ENCODE measurements around the gene EWSR1. TPM values are rescaled to one million over a fixed set of nuclear protein-coding genes. Genes with fewer than 3 reads are reported as not detected.
A peak's percentile ranks its signal among the peaks of the same experiment; 100 is the strongest.

The EWSR1 gene
- total and polyA plus RNA-seq, 7 experiments from 2014 or later: 189 to 366 (median 263) TPM

- Mint-ChIP-seq H3K36me3 (peaks cover 0 to 3% (median 0%) of the 10 kb centered on the region in 5 donors), H3K4me1 (peaks cover 11 to 27% (median 21%) of the 10 kb centered on the region in 7 donors), H3K27ac (peak within 1 kb of the TSS in 1 of 9 donors; percentile 11), H3K9me3 (peaks cover 0 to 2% (median 0%) of the 10 kb centered on the region in 11 donors), H3K27me3 (peaks cover 28 to 52% (median 38%) of the 10 kb centered on the region in 5 donors), H3K4me3 (peak within 1 kb of the TSS; percentile 36 to 79 (median 58))
- intact Hi-C loops (cut with micrococcal nuclease): no loop called here
- H3K4me1 ChIP-seq (ENCODE audit: control insufficient read depth in 2 of 2, insufficient read depth in 2 of 2, low read length in 2 of 2): peaks cover 0 to 13% of the 10 kb centered on the region in 2 donors
- H3K27me3 ChIP-seq (ENCODE audit: control insufficient read depth in 2 of 2, insufficient read depth in 2 of 2, low read length in 2 of 2): peaks cover 0 to 27% of the 10 kb centered on the region in 2 donors
- H3K9me3 ChIP-seq (ENCODE audit: control insufficient read depth in 2 of 3, low read length in 3 of 3): no peaks in the 10 kb centered on the region
- ATAC-seq: no peak
- H3K36me3 ChIP-seq (ENCODE audit: control insufficient read depth in 2 of 3, insufficient read depth in 3 of 3, low read length in 3 of 3): no peaks in the 10 kb centered on the region
- ChIA-PET POLR2A (no interaction called here), CTCF (no interaction called here)
- H3K4me3 ChIP-seq (ENCODE audit: low read length): no peak within 1 kb of the TSS
- DNase-seq: no peak
- H3K27ac ChIP-seq (ENCODE audit: low read depth, low read length): no peak within 1 kb of the TSS
Observed at GRCh38 chr22:29315286-29316140, 47.4 kb downstream of the EWSR1 start, which contains the start of gene RASL10A. Gene RASL10A (minus strand): TSS chr22:29315697. CDS start chr22:29315246, 451 bp downstream.

GRCh38 chr22:29316141-29316828, 48.2 kb downstream of the EWSR1 start:
- peaks cover 11 to 27% (median 19%) of the 10 kb centered on the region in 7 donors for H3K4me1 Mint-ChIP-seq
- CTCF ChIA-PET: interaction anchor here (0.6 to 0.7 kb wide), 2 partner anchors 205 to 388 kb away, joined by 3 to 4 read pairs; no protein-coding TSS in a partner anchor

DNA sequence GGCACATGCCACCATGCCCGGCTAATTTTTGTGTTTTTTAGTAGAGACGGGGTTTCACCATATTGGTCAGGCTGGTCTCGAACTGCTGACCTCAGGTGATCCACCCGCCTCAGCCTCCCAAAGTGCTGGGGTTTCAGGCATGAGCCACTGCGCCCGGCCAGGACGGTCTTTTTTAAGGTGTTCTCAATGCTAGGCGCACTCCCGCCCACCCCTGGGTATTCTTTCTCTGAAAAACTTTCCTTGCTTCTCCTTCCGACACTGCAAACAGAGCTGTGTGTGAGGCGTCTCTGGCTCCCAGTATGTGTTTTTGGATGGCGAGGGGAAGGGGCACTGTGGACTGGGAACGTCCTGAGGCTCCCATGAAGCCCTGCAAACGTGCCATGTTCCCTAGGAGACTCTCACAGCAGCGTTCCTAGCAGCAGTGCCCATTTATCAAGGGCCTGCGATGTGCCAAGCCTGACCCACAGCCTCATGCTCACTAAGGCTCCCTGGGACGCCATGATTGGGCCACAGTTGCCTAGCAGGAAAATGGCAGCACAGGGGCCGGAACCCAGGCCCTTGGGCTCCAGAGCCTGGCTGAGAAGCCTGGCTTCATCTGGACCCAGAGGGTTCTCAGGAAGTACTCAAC, 49.9 kb downstream of the EWSR1 start:
- Histone ChIP-seq H3K4me3 (ENCODE audit: low read length) (no peak overlapping the region), H3K4me1 (ENCODE audit: control insufficient read depth in 2 of 2, insufficient read depth in 2 of 2, low read length in 2 of 2) (peaks cover 0 to 13% of the 10 kb centered on the region in 2 donors), H3K9me3 (ENCODE audit: control insufficient read depth in 2 of 3, low read length in 3 of 3) (no peaks in the 10 kb centered on the region), H3K36me3 (ENCODE audit: control insufficient read depth in 2 of 3, insufficient read depth in 3 of 3, low read length in 3 of 3) (no peaks in the 10 kb centered on the region), H3K27me3 (ENCODE audit: control insufficient read depth in 2 of 2, insufficient read depth in 2 of 2, low read length in 2 of 2) (peaks cover 0 to 21% of the 10 kb centered on the region in 2 donors), H3K27ac (ENCODE audit: low read depth, low read length) (no peak overlapping the region)
- peaks cover 11 to 24% (median 15%) of the 10 kb centered on the region in 7 donors for H3K4me1 Mint-ChIP-seq
- DNase-seq: no peak
- intact Hi-C loops (cut with micrococcal nuclease): no loop called here
- H3K9me3 Mint-ChIP-seq: peaks cover 0 to 2% (median 0%) of the 10 kb centered on the region in 11 donors
- ATAC-seq: no peak
- POLR2A ChIA-PET: interaction anchor here (1.0 kb wide), 1 partner anchor 46 kb away, joined by 3 read pairs; no protein-coding TSS in a partner anchor
- H3K4me3 Mint-ChIP-seq: no peak overlapping the region
- CTCF ChIA-PET: interaction anchor here (0.5 kb wide), 1 partner anchor 69 kb away, joined by 3 read pairs; no protein-coding TSS in a partner anchor
- H3K27me3 Mint-ChIP-seq: peaks cover 19 to 42% (median 25%) of the 10 kb centered on the region in 5 donors
- no peak overlapping the region for H3K27ac Mint-ChIP-seq
- H3K36me3 Mint-ChIP-seq: peaks cover 0 to 3% (median 0%) of the 10 kb centered on the region in 5 donors

More at GRCh38 chr22:29316141-29316828, 48.2 kb downstream of the EWSR1 start:
- Histone ChIP-seq H3K27ac (ENCODE audit: low read depth, low read length) (no peak overlapping the region), H3K9me3 (ENCODE audit: control insufficient read depth in 2 of 3, low read length in 3 of 3) (no peaks in the 10 kb centered on the region), H3K4me1 (ENCODE audit: control insufficient read depth in 2 of 2, insufficient read depth in 2 of 2, low read length in 2 of 2) (peaks cover 0 to 13% of the 10 kb centered on the region in 2 donors), H3K36me3 (ENCODE audit: control insufficient read depth in 2 of 3, insufficient read depth in 3 of 3, low read length in 3 of 3) (no peaks in the 10 kb centered on the region), H3K4me3 (ENCODE audit: low read length) (no peak overlapping the region), H3K27me3 (ENCODE audit: control insufficient read depth in 2 of 2, insufficient read depth in 2 of 2, low read length in 2 of 2) (peaks cover 0 to 23% of the 10 kb centered on the region in 2 donors)
- DNase-seq (no peak), ATAC-seq (no peak)
- intact Hi-C loops (cut with micrococcal nuclease): no loop called here
- Mint-ChIP-seq H3K4me3 (peak overlapping the region in 7 of 10 donors; percentile 16 to 50 (median 34)), H3K27me3 (peaks cover 28 to 52% (median 35%) of the 10 kb centered on the region in 5 donors), H3K27ac (no peak overlapping the region), H3K9me3 (peaks cover 0 to 2% (median 0%) of the 10 kb centered on the region in 11 donors), H3K36me3 (peaks cover 0 to 3% (median 0%) of the 10 kb centered on the region in 5 donors)
- POLR2A ChIA-PET: no interaction called here

- Mint-ChIP-seq H3K27me3 (peaks cover 8 to 30% (median 18%) of the 10 kb centered on the region in 5 donors), H3K4me3 (no peak overlapping the region), H3K36me3 (peaks cover 0 to 3% (median 0%) of the 10 kb centered on the region in 5 donors), H3K27ac (no peak overlapping the region), H3K9me3 (peaks cover 0 to 2% (median 0%) of the 10 kb centered on the region in 11 donors), H3K4me1 (peaks cover 7 to 18% (median 9%) of the 10 kb centered on the region in 7 donors)
- peaks cover 0 to 10% of the 10 kb centered on the region in 2 donors for H3K27me3 ChIP-seq (ENCODE audit: control insufficient read depth in 2 of 2, insufficient read depth in 2 of 2, low read length in 2 of 2)
- ATAC-seq (no peak), DNase-seq (no peak)
- H3K9me3 ChIP-seq (ENCODE audit: control insufficient read depth in 2 of 3, low read length in 3 of 3): no peaks in the 10 kb centered on the region
- intact Hi-C loops (cut with micrococcal nuclease): no loop called here
- H3K4me3 ChIP-seq (ENCODE audit: low read length): no peak overlapping the region
- POLR2A ChIA-PET: interaction anchor here (1.0 kb wide), 1 partner anchor 48 kb away, joined by 3 read pairs; no protein-coding TSS in a partner anchor
- peaks cover 0 to 9% of the 10 kb centered on the region in 2 donors for H3K4me1 ChIP-seq (ENCODE audit: control insufficient read depth in 2 of 2, insufficient read depth in 2 of 2, low read length in 2 of 2)
- H3K27ac ChIP-seq (ENCODE audit: low read depth, low read length): no peak overlapping the region
- H3K36me3 ChIP-seq (ENCODE audit: control insufficient read depth in 2 of 3, insufficient read depth in 3 of 3, low read length in 3 of 3): no peaks in the 10 kb centered on the region
- CTCF ChIA-PET: no interaction called here
Observed at GRCh38 chr22:29319072-29319471, 51.0 kb downstream of the EWSR1 start.

GRCh38 chr22:29320546-29320945, 52.5 kb downstream of the EWSR1 start:
- ATAC-seq: no peak
- Histone ChIP-seq H3K4me1 (ENCODE audit: control insufficient read depth in 2 of 2, insufficient read depth in 2 of 2, low read length in 2 of 2) (no peaks in the 10 kb centered on the region), H3K27me3 (ENCODE audit: control insufficient read depth in 2 of 2, insufficient read depth in 2 of 2, low read length in 2 of 2) (peaks cover 0 to 4% of the 10 kb centered on the region in 2 donors), H3K4me3 (ENCODE audit: low read length) (no peak overlapping the region), H3K36me3 (ENCODE audit: control insufficient read depth in 2 of 3, insufficient read depth in 3 of 3, low read length in 3 of 3) (no peaks in the 10 kb centered on the region), H3K27ac (ENCODE audit: low read depth, low read length) (no peak overlapping the region), H3K9me3 (ENCODE audit: control insufficient read depth in 2 of 3, low read length in 3 of 3) (no peaks in the 10 kb centered on the region)
- Mint-ChIP-seq H3K36me3 (peaks cover 0 to 3% (median 0%) of the 10 kb centered on the region in 5 donors), H3K27me3 (peaks cover 0 to 22% (median 12%) of the 10 kb centered on the region in 5 donors), H3K4me3 (no peak overlapping the region), H3K9me3 (no peaks in the 10 kb centered on the region), H3K27ac (no peak overlapping the region), H3K4me1 (peaks cover 0 to 11% (median 3%) of the 10 kb centered on the region in 7 donors)
- CTCF ChIA-PET: no interaction called here
- POLR2A ChIA-PET: no interaction called here
- DNase-seq: no peak
- intact Hi-C loops (cut with micrococcal nuclease): no loop called here

GRCh38 chr22:29323641-29324040, 55.6 kb downstream of the EWSR1 start:
- ChIA-PET POLR2A (no interaction called here), CTCF (no interaction called here)
- H3K36me3 Mint-ChIP-seq: peaks cover 0 to 8% (median 0%) of the 10 kb centered on the region in 5 donors
- H3K4me3 Mint-ChIP-seq: no peak overlapping the region
- H3K4me1 Mint-ChIP-seq: peaks cover 0 to 7% (median 0%) of the 10 kb centered on the region in 7 donors
- H3K27ac ChIP-seq (ENCODE audit: low read depth, low read length): no peak overlapping the region
- DNase-seq (no peak), ATAC-seq (no peak)
- no peaks in the 10 kb centered on the region for H3K27me3 Mint-ChIP-seq
- no peak overlapping the region for H3K4me3 ChIP-seq (ENCODE audit: low read length)
- no peak overlapping the region for H3K27ac Mint-ChIP-seq
- H3K4me1 ChIP-seq (ENCODE audit: control insufficient read depth in 2 of 2, insufficient read depth in 2 of 2, low read length in 2 of 2): no peaks in the 10 kb centered on the region
- no peaks in the 10 kb centered on the region for H3K9me3 ChIP-seq (ENCODE audit: control insufficient read depth in 2 of 3, low read length in 3 of 3)
- intact Hi-C loops (cut with micrococcal nuclease): no loop called here
- no peaks in the 10 kb centered on the region for H3K27me3 ChIP-seq (ENCODE audit: control insufficient read depth in 2 of 2, insufficient read depth in 2 of 2, low read length in 2 of 2)
- peaks cover 0 to 24% (median 0%) of the 10 kb centered on the region in 3 experiments for H3K36me3 ChIP-seq (ENCODE audit: control insufficient read depth in 2 of 3, insufficient read depth in 3 of 3, low read length in 3 of 3)
- H3K9me3 Mint-ChIP-seq: no peaks in the 10 kb centered on the region
